HG03378 (cell line): ENCODE results near the gene PDGFB.

Experiments used
- ATAC-seq: cut with Tn5 transposase; IDR thresholded peaks from one replicate; pipeline ENCODE4 v1.9.1; 2021; ENCODE audit warnings: mild to moderate bottlenecking, moderate library complexity; ENCODE audit not compliant: unreplicated experiment

The PDGFB gene

DNA sequence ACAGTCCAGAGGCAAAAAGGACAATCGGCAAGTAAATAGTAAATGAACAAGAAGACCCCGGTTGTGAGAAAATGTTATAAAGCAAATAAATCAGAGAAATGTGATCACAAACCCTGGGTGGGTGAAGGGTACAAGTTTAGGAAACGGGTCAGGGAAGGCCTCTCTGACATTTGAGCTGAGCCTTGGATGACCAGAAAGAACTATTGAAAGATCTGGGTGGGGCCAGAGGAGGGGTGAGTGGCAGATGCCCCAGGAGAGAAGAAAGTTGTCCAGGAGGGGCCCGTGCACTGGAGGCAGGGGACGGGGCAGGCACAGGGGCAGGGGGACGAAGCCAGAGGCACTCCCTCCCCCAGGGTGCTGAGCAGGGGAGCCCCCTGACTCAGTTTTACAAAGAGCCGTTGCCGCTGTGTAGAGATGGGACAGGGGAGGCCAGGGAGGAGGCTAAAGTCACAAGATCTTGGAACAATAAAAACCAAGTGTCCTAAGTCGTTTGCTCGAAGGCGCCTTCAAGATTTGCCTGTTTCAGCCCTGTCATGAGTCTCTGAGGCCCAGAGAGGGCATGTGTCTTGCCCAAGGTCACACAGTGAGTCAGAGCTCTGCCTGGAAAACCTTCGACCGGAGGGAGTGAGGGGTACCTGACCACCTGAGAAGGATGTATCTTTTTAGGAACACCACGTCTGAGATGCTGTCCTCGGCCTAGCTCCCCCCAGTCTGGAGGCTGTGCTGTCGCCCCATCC is 10.8 kb upstream of the PDGFB start:
- ATAC-seq: no peak

- ATAC-seq: no peak
Observed at GRCh38 chr22:39254789-39255298, 10.1 kb upstream of the PDGFB start.

DNA sequence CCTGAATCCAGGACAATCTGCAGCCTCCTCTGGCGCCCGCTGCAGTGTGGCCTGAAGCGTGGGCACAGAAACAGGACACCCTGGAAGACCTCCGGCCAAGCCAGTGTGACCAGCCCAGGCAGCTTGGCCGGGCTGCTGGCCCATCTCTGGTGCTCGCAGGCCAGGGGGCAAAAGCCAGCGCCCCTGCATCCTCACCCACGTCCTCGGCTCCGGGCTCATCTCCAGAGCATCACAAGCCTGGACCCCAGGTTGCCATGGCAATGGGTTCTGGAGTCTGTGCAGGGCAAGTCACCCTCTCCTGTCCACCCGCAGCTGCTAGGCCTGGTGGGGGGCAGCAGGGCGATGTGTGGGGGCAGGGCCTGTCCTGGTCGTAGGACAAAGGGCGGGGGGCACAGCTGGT is 9.3 kb upstream of the PDGFB start:
- no peak for ATAC-seq

DNA sequence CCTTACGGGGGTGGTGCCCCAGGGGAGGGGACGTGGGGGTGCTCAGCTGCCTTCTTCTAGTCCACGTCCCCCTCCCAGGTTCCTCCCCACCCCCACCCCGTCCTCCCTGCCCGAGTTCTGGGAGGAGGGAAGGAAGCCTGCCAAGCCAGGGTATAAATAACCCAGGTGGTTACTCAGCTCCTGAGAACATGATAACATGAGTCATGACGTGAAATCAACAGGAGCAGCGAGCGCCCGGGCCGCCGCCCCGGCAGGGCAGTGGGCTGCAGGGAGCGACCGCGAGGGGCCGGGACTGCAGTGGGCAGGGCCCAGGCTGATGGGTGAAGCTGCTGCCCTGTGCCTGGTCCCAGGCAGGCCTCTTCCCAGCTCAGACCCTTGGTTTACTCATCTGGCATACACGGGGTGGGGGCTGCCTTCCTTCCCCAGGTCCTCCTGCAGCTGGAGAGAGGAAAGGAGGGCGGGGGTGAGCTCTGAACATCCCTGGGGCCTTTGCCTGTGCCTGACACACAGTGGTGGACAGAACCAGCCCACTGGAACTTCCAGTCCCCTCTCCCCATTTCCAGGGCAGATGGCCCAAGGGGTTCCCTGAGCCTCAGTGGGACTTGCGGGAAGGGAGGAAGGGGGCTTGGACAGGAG is 8.8 kb upstream of the PDGFB start:
- no peak for ATAC-seq

GRCh38 chr22:39252461-39253434 is 8.0 kb upstream of the PDGFB start:
- ATAC-seq: no peak

GRCh38 chr22:39251762-39252460 is 7.1 kb upstream of the PDGFB start:
- no peak for ATAC-seq

DNA sequence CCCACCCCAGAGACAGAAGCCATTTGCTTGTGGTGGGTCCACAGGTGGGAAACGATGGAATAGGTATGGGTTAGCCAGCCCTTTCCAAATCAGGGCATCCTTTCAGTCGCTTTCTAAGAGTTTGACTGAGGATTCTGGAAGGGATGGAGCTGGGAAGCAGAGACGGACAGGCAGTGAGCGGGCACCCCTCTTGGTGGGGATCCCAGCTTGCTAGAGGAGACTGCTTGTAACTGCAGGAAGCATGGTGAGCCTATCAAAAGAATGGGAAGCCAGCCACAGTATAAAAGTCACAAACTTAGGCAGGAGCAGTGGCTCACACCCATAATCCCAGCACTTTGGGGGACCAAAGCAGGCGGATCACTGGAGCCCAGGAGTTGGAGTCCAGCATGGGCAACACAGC is 6.1 kb upstream of the PDGFB start:
- ATAC-seq: no peak

GRCh38 chr22:39250131-39250530 is 5.3 kb upstream of the PDGFB start:
- no peak for ATAC-seq

DNA sequence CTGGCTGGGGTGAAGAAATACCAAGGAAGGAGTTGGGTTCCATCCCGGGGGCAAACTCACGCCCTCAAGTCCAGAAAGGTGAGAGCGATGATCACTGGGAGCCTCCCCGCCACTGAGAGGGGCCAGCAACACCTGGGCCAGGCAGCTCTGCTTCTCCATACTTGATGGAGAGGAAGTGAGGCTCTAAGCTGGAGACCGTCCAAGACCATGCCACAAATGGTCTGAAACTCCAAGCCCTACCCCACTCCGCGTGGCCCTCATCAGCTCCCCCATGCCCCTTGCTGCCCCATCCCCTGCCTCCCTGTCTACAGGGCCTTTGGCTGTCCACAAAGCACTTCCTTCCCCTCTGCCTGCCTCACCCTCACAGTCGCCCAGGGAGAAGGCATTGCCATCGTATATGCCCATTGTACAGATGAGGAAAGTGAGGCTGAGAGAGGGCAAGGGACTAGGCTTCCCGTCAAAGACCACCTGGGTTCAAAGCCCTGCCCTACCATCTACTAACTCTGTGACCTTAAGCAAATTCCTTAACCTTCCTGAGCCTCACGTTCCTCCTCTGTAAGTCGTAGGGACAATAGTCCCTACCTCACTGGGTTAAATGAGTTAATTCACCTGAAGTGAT is 4.4 kb upstream of the PDGFB start:
- no peak for ATAC-seq

DNA sequence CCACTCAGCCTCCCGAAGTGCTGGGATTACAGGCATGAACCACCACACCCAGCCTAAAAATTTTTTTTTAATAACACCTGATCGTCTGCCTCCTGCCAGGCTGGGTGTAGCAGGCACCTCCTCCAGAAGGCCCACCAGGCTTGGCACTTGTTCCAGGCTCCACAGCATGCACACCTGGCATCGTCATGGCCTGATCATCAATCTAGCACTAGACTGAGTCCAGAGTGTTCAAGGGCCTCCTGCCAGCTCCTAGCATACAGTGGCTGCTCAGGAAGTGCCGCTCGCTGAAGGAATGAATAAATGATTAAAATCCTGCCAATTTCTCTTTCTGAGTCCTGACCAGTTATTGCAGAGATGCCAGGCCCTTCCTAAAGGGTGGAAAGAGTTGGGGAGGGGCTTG is 3.5 kb upstream of the PDGFB start:
- no peak for ATAC-seq

DNA sequence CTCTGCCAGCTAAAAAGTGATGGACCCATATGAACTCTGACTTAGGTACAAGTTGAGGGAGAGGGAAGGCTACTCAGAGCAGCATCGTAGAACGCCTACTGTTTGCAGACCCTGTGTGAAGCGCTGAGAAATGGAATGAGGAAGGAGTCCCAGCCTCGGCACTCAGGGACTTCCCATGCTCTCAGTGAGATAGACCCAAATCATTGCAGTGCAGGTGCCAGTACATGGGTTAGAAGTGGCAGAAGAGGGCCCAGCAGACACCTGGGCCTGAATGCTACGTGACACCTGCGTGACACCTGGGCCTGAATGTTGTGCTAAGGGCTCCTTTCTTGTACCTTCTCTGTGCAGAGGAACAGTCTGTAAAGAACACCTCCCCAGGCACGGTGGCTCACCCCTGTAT is 2.6 kb upstream of the PDGFB start:
- no peak for ATAC-seq

DNA sequence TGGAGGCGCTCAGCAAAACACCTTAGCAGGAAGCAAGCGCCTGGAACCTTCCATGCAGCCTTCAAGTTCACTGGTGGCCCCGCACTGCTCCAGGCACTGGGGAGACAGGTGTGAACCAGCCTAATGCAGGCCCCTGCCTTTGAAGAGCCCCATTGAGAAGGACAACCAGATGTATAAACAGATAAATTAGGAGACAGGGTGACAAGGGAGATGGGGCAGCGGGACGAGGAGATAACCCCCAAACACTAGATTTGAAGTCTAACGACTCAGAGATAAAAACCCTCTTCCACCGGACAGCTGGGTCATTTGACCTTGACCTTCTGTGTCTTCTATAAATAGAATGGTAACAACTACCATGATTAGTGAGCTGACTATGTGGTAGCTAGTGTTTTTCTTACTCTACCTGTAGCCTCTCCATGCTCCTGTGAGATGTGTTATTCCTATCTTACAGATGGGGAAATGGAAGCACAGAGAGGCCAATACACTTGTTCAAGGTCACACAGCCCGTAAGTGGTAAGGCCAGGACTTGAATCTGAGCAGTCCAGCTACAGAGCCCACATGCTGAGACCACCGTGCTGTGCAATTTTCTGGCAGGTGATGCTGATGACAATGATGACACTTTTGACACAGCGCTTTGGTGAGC is 2.0 kb upstream of the PDGFB start:
- no peak for ATAC-seq

GRCh38 chr22:39246217-39246616 is 1.4 kb upstream of the PDGFB start:
- no peak for ATAC-seq

DNA sequence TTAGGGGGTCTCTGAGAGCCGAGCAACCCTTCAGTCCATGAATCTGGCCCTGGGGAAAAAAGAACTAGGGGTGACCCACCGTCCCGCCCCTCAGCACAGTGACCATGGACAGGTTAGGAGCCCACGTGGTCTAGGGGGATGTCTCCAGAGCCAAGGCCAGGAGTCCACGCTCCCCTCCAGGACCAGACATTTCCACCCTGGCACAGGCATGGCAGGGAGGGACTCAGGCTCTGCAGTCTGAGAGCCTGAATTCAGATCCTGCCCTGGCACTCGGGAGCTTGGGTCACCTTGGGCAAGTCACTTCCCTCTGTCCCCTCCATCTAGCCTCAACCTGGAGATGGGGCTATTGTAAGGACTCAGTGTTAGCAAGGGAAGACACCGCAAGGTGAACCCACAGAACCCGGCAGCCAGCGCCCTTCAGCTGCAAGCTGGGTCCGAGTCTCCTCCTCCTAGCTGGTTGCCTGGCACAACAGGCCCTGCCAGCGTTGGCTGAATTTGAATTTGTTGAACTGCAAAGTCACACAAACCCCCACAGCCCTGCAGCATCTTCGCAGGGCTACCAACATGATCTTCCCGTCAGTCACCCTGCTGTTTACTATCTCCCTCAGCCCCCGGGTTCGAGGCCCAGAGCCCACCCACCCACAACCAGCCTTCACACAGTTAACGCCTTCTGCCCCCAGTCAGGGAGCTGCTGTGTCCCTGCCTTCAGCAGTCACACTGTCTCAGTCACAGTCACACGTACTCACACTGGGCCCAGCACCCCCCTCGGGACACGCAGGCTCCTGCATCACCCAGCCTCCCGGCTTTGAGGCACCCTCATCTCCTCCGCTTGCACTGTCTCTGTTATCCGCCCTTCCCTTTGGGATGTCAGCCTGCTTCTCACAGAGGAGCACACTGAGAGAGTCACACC is 603 bp upstream of the PDGFB start:
- ATAC-seq: no peak

DNA sequence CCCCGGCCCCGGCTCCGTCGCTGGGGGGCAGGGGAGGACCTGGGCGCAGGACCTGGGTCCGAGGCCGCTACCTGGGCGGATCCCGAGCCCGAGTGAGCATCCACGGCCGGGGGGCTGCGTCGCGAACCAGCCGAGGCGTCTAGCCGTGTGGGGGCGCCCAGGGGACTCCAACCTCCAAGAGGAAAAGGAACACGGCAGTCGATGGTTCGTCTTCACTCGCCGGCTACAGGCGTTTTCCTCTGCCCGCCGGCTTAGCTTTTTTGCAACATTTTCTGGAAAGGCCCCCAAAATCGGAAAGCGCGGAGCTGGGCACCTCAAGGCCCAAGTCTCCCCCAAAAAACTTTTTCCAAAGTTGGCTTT is 666 bp downstream of the PDGFB start:
- ATAC-seq: no peak

- ATAC-seq: no peak
Observed at GRCh38 chr22:39243439-39244135, 1.2 kb downstream of the PDGFB start.

- ATAC-seq: no peak
Observed at GRCh38 chr22:39242595-39243438, 2.0 kb downstream of the PDGFB start.
